EL (cell line): ENCODE measurements around the gene HEXA.

ENCODE experiments used
- DNase-seq: peaks from one replicate; pipeline ENCODE4 v3.0.0-alpha.2; 2016

The HEXA gene

DNA sequence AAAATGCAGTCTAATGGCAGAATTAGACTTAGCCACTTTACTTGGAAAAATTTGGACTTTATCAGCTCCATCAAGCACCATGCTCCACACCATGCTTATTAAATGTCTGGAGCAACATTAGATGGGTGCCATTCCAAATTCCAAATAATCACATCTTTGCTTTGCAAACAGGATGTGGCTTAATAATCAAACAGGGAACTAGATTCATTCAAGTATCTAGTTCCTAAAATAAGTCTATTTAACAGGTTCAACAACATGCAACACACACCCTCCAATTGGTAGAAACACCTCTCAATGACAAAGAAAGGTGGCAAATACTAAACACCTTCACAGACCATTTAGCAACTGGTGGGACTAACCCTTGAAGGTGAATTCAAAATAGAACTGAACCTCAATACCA, 3.5 kb downstream of the HEXA start:
- DNase-seq = no peak

DNA sequence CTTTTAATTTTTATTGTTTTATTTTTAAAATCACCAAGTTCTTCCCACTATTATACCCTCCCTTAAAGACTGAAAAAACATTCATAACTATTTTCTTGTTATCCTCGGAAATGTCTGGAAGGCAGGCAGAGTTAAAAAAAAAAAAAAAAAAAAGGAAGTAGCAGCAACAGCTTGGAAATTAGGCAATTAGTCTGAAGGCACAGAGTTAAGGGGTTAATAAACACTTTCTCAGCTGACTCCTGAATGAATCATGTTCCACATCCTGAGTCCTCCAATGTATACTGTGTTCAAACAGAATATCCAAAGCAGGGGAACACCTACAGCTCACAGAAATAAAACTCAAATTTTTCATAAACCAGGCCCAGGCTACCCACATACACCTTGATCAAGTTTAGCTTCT, 5.8 kb downstream of the HEXA start:
- DNase-seq = no peak

DNA sequence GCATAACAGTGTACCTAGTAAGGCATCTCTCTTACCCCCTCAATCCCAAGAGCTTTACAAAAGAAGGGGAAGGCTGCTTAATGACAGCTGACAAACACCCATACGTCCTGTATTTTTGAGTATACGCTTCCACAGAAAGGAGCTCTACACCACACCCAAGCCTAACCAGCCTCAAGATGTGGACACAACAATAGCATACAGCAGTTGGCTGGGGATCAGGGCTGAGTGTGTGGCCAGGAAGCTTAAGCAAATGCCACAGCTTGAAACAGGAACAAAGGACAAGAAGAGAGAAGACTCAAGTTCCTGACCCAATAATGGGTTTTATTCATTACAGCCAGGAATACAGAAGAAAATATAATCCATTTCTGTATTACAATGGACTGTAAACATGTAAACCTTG, 6.9 kb downstream of the HEXA start:
- no peak for DNase-seq

DNA sequence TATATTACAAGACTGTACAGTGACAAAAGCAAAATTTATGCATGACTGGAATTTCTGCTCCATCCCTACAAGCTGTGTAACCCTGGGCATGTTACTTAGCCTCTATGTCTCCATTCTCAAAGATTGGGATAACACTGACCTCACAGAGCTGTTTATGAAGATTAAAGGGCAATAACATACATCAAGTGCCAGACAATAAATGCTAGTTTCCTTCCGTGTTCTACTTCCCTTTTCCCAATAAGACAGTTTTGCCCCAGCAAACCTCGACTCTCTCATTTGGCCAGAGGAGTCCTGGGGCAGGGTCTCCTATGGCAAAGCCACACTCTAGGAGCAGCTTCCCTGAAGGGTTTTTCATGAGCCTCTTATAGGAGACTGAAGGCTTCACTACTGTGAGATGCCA, 7.5 kb downstream of the HEXA start:
- DNase-seq = no peak

DNA sequence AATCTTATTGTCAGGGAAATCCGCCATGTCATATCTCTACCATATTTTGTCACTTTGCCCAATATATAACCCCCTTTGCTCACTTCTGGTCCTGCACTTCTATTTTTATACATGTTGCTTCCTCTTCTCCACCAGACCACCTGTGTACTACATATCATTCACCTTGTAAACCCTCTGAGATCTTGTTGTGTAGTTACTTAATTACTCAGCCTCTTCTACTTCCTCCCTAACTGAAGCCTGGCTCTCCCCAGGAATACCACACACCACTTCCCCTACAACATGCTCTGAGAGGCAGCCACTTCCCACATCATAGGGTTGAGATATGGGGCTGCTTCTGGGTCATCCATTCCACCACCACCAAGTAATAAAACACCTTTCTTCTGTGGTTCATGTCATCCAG, 10.0 kb downstream of the HEXA start:
- DNase-seq = no peak

DNA sequence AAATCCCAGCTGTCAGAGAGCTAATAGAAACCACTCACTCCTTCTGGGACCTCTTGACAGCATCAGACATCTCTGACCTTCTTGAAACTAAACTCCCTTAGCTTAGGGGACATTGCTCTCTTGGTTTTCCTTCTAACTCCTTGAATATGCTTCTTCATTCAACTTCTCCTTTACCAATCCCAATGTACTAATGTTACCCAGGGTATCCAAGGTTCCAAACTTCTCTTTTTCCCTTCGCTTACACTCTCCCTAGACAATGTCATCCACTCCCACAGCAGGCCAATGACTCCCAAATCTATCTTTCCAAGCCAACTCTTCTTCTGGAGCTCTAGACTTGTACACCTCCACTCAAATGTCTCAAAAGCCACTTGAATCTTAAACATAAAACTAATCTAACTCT, 14.6 kb downstream of the HEXA start:
- DNase-seq = no peak

DNA sequence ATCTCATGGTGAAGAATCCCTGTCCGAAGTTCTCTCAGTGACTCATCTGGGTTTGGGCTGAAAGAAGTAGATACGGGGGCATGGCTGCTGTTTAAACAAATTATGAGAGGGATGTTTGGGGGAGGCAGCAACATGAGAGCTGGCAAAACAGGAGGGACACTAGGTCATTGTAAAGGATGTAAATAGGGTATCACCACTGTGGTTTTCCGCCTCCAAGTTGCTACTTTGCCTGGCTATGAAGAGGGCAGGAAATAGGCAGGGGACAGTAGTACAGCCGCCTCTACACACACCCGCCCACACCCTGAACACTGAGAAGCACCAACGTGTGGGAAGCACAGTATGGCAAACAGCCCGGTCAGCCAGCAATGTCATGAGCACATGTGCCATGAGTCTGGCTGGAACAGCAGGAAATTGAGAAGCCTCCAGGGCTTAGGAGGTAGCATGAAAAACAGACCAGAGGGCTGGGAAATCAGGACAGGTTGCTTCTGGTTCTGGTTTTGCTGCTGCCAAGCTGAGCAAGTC, 17.1 kb downstream of the HEXA start:
- DNase-seq = peak; percentile 91

DNA sequence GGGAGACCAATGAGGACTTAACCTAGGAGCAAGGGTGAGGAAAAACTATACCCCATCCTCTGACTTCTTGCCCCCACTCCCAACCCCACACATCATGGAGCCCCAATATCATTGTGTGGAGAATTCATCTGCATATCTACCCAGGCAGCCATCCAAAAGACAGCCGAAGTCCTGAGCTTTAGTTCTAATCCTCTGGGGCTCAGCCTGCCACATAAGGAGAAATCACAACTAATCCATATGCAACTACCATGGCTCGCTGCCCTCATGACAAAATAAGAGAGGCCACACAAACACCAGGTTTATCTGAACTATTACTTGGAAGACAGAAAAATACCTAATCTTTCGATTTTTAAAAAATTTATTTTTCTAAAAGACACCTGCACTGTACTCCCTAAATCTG, 17.7 kb downstream of the HEXA start:
- no peak for DNase-seq

DNA sequence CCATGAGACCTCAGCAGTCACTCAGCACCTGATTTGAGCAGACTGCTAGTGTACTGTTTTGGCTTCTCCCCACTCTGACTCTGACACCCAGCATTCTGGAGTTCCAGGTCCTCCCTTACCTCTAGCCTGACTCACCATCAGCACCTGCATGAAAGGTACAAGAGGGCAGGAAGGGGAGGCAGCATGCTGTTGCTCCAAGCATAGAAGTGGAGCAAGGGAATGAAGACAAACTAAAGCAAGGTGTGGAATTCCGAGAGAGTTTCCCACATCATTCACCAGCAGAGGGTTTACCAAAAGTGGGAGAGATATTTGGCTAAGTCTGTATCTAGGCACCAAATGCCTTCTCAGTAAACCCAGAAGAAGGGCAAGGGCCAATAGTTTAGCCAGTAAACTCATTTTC, 21.3 kb downstream of the HEXA start:
- no peak for DNase-seq

DNA sequence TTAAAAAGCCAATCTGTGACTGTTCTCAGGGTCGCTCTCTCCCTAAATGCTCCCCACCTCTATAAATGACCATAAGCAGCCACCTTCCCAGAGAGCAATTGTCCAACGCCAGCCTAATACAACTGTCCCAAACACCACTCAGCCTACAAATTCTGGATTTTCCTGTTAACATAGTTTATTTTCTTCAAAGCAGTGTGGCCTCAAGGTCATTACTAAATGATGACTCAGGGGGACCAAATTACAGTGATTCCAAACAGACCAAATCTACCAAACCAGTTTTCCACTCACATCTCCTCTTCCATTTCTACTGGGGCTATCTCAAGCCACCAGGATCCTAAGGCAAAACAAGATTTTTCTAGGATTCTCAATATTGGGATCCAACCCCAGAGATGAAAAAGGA, 22.5 kb downstream of the HEXA start:
- DNase-seq = peak; percentile 39

DNA sequence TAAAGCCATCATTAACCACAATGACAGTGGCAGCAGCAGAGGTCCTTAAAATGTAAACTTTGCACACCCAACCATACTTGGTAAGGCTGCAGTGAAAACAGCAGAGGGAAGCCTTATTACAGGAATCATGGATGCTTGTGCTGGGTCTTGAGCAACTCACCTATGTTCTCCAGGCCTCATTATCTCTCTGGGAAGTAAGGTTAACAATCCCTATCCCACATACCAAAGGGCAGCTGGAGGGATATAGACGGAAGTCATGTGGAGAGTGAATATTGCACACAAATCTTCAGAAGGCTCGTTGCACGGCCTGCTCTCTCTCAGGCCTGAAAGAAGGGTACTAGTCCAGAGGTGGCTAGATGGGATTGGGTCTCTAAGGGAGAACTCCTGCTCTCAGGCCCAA, 30.0 kb downstream of the HEXA start:
- no peak for DNase-seq

DNA sequence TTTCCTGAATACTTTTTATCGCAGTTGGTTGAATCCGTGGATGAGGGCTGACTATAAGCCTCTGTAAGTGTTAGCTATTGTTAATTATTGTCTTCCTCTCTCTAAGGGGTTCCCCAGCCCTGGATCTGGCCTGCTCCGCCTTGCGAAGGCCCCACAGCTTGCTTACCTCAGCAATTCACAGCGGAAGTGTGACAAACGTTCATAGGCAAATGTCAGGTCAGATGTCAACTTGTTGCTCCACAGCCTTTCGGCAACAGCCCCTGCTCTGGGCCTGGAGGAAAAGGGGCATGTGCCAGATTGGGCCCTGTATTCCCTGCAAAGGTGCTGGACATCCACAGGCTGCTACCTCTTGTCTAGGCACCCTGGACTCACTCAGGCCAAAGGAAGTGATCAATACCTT, 30.5 kb downstream of the HEXA start:
- no peak for DNase-seq

DNA sequence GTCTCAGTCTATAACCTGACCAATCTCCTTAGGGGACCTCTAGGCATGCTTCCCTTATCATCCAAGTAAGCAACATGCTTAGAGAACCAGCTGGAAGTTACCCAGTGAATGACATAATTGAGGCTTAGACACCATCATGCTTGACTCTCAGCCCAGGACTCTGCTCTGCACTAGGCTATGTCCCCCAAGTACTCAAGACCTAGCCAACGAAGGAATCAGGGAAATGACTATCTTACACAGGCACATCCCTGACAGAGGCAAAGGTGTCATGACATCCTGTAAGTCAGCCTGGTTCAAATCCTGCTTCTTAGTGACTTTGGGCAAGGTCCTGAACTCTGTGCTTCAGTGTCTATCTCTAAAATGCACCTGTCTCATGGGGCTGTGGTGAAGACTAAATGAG, 31.2 kb downstream of the HEXA start:
- no peak for DNase-seq

DNA sequence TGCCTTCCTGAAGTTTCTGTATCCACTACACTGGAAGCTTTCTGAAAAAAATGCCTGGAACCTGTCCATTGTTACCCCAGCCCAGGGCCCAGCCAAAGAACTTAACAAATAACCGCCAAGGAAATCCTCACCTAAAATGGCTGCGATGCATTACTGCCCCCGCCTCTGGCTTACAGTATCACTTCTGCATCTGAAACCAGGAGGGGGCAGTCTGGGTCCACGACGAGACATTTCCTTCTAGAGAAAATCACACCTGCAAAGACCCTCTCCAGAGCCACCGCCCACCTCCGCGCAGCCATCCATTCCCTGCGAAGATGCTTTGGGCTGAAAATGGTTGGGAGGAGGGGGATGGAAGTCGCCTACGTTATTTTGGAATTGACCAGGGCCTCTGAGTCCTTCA, 33.4 kb downstream of the HEXA start:
- DNase-seq = no peak

DNA sequence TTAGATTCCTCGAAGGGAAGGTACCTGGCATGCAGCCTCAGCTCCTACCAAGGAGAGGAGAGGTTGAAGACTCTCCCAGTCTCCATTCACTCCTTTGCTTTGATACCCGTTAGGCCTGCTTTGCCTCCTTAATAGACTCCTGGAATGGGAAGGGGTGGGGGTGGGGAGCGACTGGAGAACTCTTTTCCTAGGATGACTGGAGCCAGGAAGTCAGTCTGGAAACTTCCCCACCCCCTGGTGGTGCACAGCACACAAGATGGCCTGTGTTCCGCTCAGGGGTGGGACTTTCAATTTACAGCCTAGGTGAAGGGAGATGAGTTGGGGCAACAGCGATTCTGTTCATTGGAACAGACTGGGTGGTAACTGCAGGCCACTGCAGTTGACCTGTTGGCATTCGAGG, 34.5 kb downstream of the HEXA start:
- DNase-seq = no peak

DNA sequence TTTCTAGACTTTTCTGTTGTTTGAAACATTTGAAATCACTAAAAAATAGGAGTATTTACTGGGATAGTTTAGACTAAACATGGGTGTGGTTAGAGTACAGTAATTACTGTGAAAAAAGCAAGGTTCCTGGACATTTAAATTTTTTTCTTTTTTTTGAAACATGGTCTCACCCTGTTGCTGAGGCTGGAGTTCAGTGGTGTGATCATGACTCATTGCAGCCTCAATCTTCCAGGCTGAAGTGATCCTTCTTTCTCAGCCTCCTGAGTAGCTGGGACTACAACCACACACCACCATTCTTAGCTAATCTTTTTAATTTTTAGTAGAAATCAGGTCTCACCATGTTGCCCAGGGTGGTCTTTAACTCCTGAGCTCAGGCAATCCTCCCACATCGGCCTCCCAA, 35.4 kb downstream of the HEXA start:
- DNase-seq = peak; percentile 18

DNA sequence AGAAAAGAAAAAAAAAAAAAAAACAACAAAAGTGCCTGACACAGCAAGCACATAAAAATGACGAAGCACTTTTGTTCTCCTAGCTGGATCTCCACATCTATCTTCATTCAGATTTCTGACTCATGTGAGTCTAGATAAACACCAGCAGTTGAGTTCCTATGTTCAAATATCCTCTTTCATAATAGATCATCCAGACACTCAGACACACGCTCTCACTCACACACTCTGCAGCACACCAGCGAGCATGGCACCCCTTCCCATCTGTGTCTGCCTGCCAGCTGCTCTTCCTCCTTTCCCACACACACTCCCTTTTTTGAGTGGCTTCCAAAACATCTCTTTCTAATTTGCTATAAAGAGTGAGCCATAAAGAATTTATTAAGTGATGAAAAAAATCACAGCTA, 36.0 kb downstream of the HEXA start:
- DNase-seq = peak; percentile 81

DNA sequence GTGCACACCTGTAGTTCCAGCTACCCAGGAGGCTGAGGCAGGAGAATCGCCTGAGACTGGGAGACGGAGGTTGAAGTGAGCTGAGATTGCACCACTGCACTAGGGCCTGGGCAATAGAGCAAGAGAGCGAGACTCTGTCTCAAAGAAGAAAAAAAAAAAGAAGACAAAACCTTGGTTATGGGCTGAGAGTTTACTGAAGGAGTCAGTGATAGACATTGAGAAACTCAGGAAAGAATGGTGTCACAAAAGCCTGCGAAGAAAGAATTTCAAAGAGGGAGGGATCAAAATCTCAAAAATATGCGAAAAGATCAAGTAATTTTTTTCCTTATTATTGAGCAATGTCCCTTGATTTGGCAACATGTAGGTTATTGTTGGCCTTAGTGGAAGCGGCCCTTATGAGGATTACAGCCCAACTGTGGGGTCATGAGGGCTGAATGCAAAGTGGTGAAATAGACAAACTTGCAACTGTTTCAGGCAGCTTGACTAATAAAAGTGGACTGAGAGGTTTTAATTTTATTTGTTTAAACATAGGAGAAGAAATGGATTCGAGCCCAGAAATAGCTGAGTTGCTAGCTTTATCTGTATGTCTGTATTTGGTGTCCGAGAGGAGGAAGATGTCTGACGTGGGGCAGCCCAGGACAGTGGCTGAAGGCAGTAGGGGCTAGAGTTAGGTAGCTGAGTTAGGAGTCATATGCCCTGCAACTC, 37.0 kb downstream of the HEXA start:
- peak; percentile 41 for DNase-seq

DNA sequence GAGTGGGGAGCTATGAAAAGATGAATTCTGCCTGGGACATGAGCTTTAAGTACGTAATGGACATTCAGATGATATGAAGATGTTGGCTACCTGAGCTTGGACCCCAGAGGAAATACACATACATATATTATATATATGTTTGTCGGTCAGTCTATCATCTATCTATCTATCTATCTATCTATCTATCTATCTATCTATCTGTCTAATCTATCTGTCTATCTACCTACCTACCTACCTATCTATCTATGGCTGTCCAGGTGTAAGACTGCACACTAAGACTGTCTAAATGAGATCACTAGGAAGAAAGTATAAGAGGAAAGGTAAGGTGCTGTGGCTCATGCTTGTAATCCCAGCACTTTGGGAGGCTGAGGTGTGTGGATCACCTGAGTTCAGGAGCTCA, 37.7 kb downstream of the HEXA start:
- no peak for DNase-seq

DNA sequence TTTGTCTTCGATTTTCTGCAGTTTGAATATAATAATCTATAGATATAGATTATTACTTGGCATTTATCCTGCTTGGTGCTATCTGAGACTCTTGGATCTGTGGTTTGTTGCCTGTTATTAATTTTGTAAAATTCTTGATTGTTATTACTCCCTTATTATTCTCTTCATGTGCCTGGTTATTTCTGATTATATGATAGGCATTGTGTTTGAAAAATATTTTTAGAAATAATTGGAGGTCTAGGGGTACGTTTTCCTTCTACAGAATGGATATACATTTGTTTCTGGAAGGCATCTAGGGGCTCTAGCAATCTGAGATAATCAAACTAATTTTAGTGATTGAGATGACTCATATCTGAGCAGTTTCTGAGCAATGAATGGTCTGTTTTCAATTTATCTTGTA, 41.0 kb downstream of the HEXA start:
- no peak for DNase-seq

DNA sequence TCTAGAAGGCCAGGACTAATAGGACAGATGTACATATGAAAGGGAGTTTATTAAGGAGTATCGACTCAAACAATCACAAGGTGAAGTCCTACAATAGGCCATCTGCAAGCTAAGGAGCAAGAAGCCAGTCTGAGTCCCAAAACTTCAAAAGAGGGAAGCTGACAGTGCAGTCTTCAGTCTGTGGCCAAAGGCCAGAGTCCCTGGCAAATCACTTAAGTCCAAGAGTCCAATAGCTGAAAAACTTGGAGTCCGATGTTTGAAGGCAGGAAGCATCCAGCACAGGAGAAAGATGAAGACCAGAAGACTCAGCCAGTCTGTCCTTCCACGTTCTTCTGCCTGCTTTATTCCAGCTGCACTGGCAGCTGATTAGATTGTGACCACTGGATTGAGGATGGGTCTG, 44.8 kb downstream of the HEXA start:
- no peak for DNase-seq

DNA sequence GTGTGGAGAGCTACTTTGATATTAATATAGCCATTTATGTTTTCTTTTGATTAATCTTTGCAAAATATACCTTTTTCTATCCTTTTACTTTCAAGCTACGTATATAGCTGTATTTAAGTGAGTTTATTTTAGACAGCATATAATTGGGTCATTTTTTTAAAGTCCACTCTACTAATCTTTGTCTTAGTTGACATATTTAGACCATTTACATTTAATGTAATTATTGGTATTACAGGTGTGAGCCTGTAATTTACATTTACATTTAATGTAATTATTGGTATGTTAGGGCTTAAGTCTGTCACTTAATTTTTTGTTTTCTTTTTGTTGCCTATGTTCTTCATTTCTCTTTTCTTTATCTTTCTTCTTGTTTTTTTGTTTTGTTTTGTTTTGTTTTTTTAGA, 52.1 kb downstream of the HEXA start:
- DNase-seq = no peak

DNA sequence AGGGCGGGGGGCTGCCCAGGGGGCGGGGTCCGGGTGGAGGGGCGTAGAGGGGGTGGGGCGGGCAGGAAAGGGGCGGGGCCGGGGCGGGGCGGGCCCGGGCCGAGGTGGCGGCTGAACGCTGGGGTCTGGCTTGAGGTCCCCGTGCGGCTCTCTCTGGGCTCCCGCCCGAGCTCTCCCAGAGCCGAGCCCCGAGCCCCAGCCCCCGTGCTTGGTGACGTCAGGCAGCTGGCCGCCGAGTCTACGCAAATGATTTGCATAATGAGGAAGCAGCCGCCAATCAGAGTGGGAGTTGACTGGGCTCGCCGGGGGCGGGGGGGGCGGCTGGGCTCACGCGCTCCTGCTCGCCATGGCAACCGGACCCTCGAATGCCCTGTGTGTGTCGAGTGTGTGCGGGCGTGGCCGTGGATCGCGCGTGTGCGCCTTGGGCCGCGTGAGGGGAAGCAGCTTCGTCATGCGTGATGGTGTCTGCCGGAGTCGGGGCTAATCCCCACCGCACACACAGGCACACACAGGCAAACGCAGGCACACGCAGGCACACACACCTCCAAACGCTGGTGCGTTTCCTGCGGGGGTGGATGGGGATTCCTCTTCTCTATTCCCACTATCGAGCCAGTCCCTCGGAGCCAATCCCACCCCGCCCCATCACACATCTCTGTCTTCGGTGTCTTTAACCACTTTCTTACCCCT, 55.7 kb downstream of the HEXA start, which contains the start of gene CELF6:
Gene CELF6 (minus strand): TSS at position 173 of the 687 bp plus-strand sequence. CDS start 283 bp downstream, outside the sequence.
- DNase-seq = peak; percentile 75

DNA sequence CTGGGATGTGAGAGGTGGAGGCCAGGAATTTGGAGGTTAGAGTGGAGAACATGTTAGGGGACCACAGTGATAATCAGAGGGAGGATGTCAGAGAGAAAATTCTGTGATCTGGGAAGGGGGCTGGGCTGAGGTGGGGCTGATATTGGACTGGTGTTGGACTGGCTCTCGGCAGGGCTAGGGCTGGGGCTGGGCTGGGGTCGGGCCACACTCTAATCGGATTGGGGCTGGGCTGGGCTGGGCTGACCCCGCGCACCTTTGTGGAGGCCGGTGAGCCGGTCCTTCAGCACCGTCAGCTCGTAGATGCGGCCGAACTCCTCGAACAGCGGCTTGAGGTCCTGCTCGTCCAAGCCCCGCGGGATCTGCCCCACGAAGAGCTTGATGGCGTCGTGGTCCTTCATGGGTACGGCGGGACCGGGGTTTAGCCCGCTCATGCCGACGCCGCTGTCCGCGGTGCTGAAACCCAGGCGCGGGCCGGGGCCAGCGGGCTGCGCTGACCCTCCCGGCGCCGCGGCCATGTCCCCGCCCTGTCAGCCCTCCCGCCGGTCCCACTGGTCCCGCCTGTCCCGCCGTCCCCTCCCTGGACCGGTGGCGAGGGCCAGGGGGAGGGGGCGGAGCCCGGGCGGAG, 56.3 kb downstream of the HEXA start:
- DNase-seq = peak; percentile 48
